Panc1 (cell line): ENCODE data around the gene ETNK2.

Experiments
- CTCF ChIP-seq: fragments of 450-650 bp; IDR thresholded peaks from 2 replicates; pipeline ENCODE4 v1.5.1; 2017; ENCODE audit warnings: mild to moderate bottlenecking
- POLR2AphosphoS5 ChIP-seq: IDR thresholded peaks from 2 replicates; pipeline ENCODE4 v1.6.1; 2012; ENCODE audit warnings: mild to moderate bottlenecking, low read depth, low read length, moderate library complexity
- SIN3A ChIP-seq: IDR thresholded peaks from 2 replicates; pipeline ENCODE4 v1.6.1; 2012; ENCODE audit warnings: low read depth, mild to moderate bottlenecking, low read length, moderate library complexity, borderline replicate concordance; ENCODE audit not compliant: insufficient read depth

GRCh38 chr1:204197068-204197467 lies 45.2 kb upstream of the ETNK2 start:
- TF ChIP-seq CTCF (no peak), POLR2AphosphoS5 (no peak), SIN3A (no peak)
